Measurements from ENCODE around the gene LMX1B.

Gene LMX1B

GRCh38 chr9:126696401-126697145 is 82.8 kb downstream of the LMX1B start:
- CTCF ChIA-PET, result interaction anchor here (1.7 kb wide), 1 partner anchor 10 kb away, joined by 9 read pairs; no protein-coding TSS in a partner anchor
- no peak for DNase-seq (ENCODE audit: low read depth, low spot score)
- POLR2A ChIA-PET, result no interaction called here
- H3K4me3 ChIP-seq (ENCODE audit: low read depth, low read length), result no peak overlapping the region
- TF ChIP-seq, protein P1, sequence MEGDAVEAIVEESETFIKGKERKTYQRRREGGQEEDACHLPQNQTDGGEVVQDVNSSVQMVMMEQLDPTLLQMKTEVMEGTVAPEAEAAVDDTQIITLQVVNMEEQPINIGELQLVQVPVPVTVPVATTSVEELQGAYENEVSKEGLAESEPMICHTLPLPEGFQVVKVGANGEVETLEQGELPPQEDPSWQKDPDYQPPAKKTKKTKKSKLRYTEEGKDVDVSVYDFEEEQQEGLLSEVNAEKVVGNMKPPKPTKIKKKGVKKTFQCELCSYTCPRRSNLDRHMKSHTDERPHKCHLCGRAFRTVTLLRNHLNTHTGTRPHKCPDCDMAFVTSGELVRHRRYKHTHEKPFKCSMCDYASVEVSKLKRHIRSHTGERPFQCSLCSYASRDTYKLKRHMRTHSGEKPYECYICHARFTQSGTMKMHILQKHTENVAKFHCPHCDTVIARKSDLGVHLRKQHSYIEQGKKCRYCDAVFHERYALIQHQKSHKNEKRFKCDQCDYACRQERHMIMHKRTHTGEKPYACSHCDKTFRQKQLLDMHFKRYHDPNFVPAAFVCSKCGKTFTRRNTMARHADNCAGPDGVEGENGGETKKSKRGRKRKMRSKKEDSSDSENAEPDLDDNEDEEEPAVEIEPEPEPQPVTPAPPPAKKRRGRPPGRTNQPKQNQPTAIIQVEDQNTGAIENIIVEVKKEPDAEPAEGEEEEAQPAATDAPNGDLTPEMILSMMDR (IDR thresholded peaks at IDR 0.05; ENCODE audit: insufficient read depth, low read length, missing control alignments), result no peak

GRCh38 chr9:126697330-126697729 is 83.6 kb downstream of the LMX1B start:
- TF ChIP-seq, protein P1 (IDR thresholded peaks at IDR 0.05; ENCODE audit: insufficient read depth, low read length, missing control alignments), result no peak
- ChIA-PET POLR2A (interaction anchor here (0.5 kb wide), 1 partner anchor 101 kb away, joined by 3 read pairs; no protein-coding TSS in a partner anchor), CTCF (interaction anchor here (1.7 kb wide), 1 partner anchor 9 kb away, joined by 9 read pairs; no protein-coding TSS in a partner anchor)
- no peak for DNase-seq (ENCODE audit: low read depth, low spot score)
- H3K4me3 ChIP-seq (ENCODE audit: low read depth, low read length), result no peak overlapping the region

- no peak for DNase-seq (ENCODE audit: low read depth, low spot score)
- ChIA-PET POLR2A (no interaction called here), CTCF (interaction anchor here (1.7 kb wide), 1 partner anchor 8 kb away, joined by 9 read pairs; no protein-coding TSS in a partner anchor)
- TF ChIP-seq, protein P1 (IDR thresholded peaks at IDR 0.05; ENCODE audit: insufficient read depth, low read length, missing control alignments), result no peak
- H3K4me3 ChIP-seq (ENCODE audit: low read depth, low read length), result no peak overlapping the region
These were observed 84.5 kb downstream of the LMX1B start for GRCh38 chr9:126698251-126698650.

GRCh38 chr9:126698756-126699155 is 85.0 kb downstream of the LMX1B start:
- POLR2A ChIA-PET, result no interaction called here
- H3K4me3 ChIP-seq (ENCODE audit: low read depth, low read length), result no peak overlapping the region
- TF ChIP-seq, protein P1 (IDR thresholded peaks at IDR 0.05; ENCODE audit: insufficient read depth, low read length, missing control alignments), result no peak
- CTCF ChIA-PET, result no interaction called here
- DNase-seq (ENCODE audit: low read depth, low spot score), result no peak

GRCh38 chr9:126699401-126699881 is 85.7 kb downstream of the LMX1B start:
- TF ChIP-seq, protein P1 (IDR thresholded peaks at IDR 0.05; ENCODE audit: insufficient read depth, low read length, missing control alignments), result no peak
- CTCF ChIA-PET, result no interaction called here
- no peak overlapping the region for H3K4me3 ChIP-seq (ENCODE audit: low read depth, low read length)
- no peak for DNase-seq (ENCODE audit: low read depth, low spot score)
- POLR2A ChIA-PET, result no interaction called here

GRCh38 chr9:126700296-126700695 is 86.6 kb downstream of the LMX1B start:
- CTCF ChIA-PET, result no interaction called here
- no peak overlapping the region for H3K4me3 ChIP-seq (ENCODE audit: low read depth, low read length)
- POLR2A ChIA-PET, result no interaction called here
- TF ChIP-seq, protein P1 (IDR thresholded peaks at IDR 0.05; ENCODE audit: insufficient read depth, low read length, missing control alignments), result no peak
- DNase-seq (ENCODE audit: low read depth, low spot score), result no peak

All from AG04449 (cell line).